Measurements from ENCODE around the gene ITPRIPL2. TPM values are rescaled to one million over a fixed set of nuclear protein-coding genes. Genes with fewer than 3 reads are reported as not detected.
A peak's percentile ranks its signal among the peaks of the same experiment; 100 is the strongest.

The ITPRIPL2 gene
- total and polyA plus RNA-seq, 2 of the 13 experiments (the other 11 are each of a cell fraction or from before 2014, with no cell fraction given): 5.9 to 12.6 TPM

DNA sequence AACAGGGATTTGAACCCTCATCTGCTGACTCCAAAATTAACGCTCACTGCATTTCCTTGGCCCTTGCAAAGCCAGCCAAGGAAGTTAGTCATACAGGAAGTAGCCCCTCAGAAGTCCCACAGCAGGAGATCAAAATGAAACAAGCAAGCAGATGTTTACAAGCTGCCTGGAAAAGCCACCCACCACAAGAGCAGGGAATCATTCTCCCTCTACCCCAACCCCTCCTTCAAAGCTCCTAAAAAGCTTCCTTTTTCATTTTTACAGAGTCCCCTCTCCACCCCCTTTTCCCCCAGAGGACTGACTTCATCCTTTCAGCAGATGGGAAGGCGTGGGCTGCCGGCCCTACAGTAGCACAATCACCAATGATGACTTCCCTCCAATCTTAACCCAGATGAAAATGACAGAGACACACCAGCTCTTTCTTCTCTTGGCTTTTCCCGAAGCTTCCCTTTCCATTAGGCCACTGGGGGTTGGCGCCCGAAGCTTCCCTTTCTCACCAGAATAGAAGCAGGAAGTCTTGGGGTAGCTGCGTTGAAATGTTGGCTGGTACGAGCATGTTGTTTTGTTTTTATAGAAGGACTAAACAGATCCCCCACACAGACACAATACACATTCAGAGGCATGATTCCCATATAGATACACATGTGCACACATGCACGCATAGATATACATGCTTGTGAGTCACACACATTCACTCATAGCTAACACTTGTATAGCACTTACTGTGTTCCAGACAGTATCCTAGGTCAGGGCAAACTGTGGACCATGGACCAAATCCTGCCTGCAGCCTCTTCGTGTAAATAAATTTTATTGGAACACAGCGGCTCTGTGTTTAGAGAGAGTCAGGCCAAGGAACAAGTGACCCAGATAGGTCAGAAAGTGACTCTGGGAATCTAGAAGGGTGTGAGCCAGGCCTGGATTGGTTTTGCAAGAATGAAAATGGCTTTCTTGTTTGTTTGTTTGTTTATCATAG, 17.4 kb downstream of the ITPRIPL2 start (continued):
- TF ChIP-seq ZNF558 (CRISPR knock-in tag; IDR thresholded peaks at IDR 0.05; ENCODE audit: borderline replicate concordance): no peak
- TF ChIP-seq ZBTB40 (IDR thresholded peaks at IDR 0.05): no peak
- peak; percentile 83 for TF ChIP-seq ZBTB40 (CRISPR knock-in tag; IDR thresholded peaks at IDR 0.05)

All from HepG2 (cell line).